ENCODE data around the gene SMAD4. TPM values are rescaled to one million over a fixed set of nuclear protein-coding genes. Genes with fewer than 3 reads are reported as not detected.
A peak's percentile ranks its signal among the peaks of the same experiment; 100 is the strongest.

Gene SMAD4
- total and polyA plus RNA-seq, 3 experiments from 2014 or later = 62.4 to 84.3 (median 81.9) TPM

GRCh38 chr18:51128533-51128932 is 98.5 kb downstream of the SMAD4 start:
- H3K36me3 Mint-ChIP-seq = no peaks in the 10 kb centered on the region
- Histone ChIP-seq H3K9me3 (ENCODE audit: low read length) (no peaks in the 10 kb centered on the region), H3K36me3 (ENCODE audit: insufficient read depth, low read length) (no peaks in the 10 kb centered on the region), H3K27me3 (ENCODE audit: insufficient read depth, low read length, poor library complexity, severe bottlenecking) (no peaks in the 10 kb centered on the region), H3K4me3 (ENCODE audit: low read length) (no peak overlapping the region), H3K27ac (ENCODE audit: low read depth, low read length) (no peak overlapping the region), H3K4me1 (ENCODE audit: insufficient read depth, low read length) (no peaks in the 10 kb centered on the region)
- no peaks in the 10 kb centered on the region for H3K4me1 Mint-ChIP-seq
- H3K27me3 Mint-ChIP-seq = peaks cover 0 to 3% of the 10 kb centered on the region in 2 donors
- POLR2A ChIA-PET = no interaction called here
- H3K4me3 Mint-ChIP-seq = no peak overlapping the region
- H3K27ac Mint-ChIP-seq = no peak overlapping the region
- no peaks in the 10 kb centered on the region for H3K9me3 Mint-ChIP-seq
- DNase-seq = no peak
- CTCF ChIA-PET = no interaction called here

GRCh38 chr18:51132256-51132935 is 102.4 kb downstream of the SMAD4 start:
- DNase-seq = no peak
- H3K36me3 Mint-ChIP-seq = no peaks in the 10 kb centered on the region
- H3K27me3 Mint-ChIP-seq = peaks cover 0 to 2% of the 10 kb centered on the region in 2 donors
- no peak overlapping the region for H3K4me3 Mint-ChIP-seq
- H3K4me1 Mint-ChIP-seq = no peaks in the 10 kb centered on the region
- Histone ChIP-seq H3K4me3 (ENCODE audit: low read length) (no peak overlapping the region), H3K27me3 (ENCODE audit: insufficient read depth, low read length, poor library complexity, severe bottlenecking) (no peaks in the 10 kb centered on the region), H3K27ac (ENCODE audit: low read depth, low read length) (no peak overlapping the region), H3K4me1 (ENCODE audit: insufficient read depth, low read length) (no peaks in the 10 kb centered on the region), H3K36me3 (ENCODE audit: insufficient read depth, low read length) (no peaks in the 10 kb centered on the region), H3K9me3 (ENCODE audit: low read length) (no peaks in the 10 kb centered on the region)
- H3K9me3 Mint-ChIP-seq = no peaks in the 10 kb centered on the region
- ChIA-PET CTCF (no interaction called here), POLR2A (no interaction called here)
- H3K27ac Mint-ChIP-seq = peak overlapping the region in 1 of 8 donors; percentile 58

GRCh38 chr18:51133580-51134160 is 103.7 kb downstream of the SMAD4 start:
- Mint-ChIP-seq H3K27ac (no peak overlapping the region), H3K4me3 (no peak overlapping the region), H3K27me3 (peaks cover 0 to 2% of the 10 kb centered on the region in 2 donors), H3K36me3 (no peaks in the 10 kb centered on the region), H3K9me3 (no peaks in the 10 kb centered on the region), H3K4me1 (no peaks in the 10 kb centered on the region)
- ChIA-PET POLR2A (no interaction called here), CTCF (no interaction called here)
- Histone ChIP-seq H3K4me1 (ENCODE audit: insufficient read depth, low read length) (no peaks in the 10 kb centered on the region), H3K36me3 (ENCODE audit: insufficient read depth, low read length) (no peaks in the 10 kb centered on the region), H3K27me3 (ENCODE audit: insufficient read depth, low read length, poor library complexity, severe bottlenecking) (no peaks in the 10 kb centered on the region), H3K4me3 (ENCODE audit: low read length) (no peak overlapping the region), H3K9me3 (ENCODE audit: low read length) (no peaks in the 10 kb centered on the region), H3K27ac (ENCODE audit: low read depth, low read length) (no peak overlapping the region)
- no peak for DNase-seq

Other genes starting within 250 kb of the SMAD4 start
- under 1 TPM in 1 of 2 experiments, not detected in 1; 0.18 TPM for gene MRO, start 210.2 kb upstream of the SMAD4 start, total RNA-seq
- gene MRO, start 210.2 kb upstream of the SMAD4 start, polyA plus RNA-seq = not detected
- 100 to 1,000 TPM; 114 to 120 TPM for gene ME2, start 151.1 kb upstream of the SMAD4 start, total RNA-seq
- 53.9 TPM for gene ME2, start 151.1 kb upstream of the SMAD4 start, polyA plus RNA-seq
- 10 to 100 TPM; 10.3 to 10.5 TPM for gene ELAC1, start 62.2 kb upstream of the SMAD4 start, total RNA-seq
- gene ELAC1, start 62.2 kb upstream of the SMAD4 start, polyA plus RNA-seq = 15.0 TPM
- gene MEX3C, start 167.5 kb downstream of the SMAD4 start, total RNA-seq = 10 to 100 TPM; 68.6 to 69.8 TPM
- 11.1 TPM for gene MEX3C, start 167.5 kb downstream of the SMAD4 start, polyA plus RNA-seq

All from CD8-positive, alpha-beta memory T cell (primary cell).